ENCODE measurements around the gene HTRA2.

HTRA2 gene

GRCh38 chr2:74525717-74526648 lies 3.8 kb upstream of the HTRA2 start, which contains the start of gene DQX1:
Gene DQX1, minus strand, starts transcription at chr2:74526231. Its CDS starts 502 bp downstream, at chr2:74525729.
- TF ChIP-seq CTCF (IDR thresholded peaks at IDR 0.05; ENCODE audit: insufficient read depth, missing control alignments): no peak
- no peak for FAIRE-seq
- peak; percentile 55 for DNase-seq (ENCODE audit: insufficient read length, low spot score)

GRCh38 chr2:74526649-74527230 lies 3.0 kb upstream of the HTRA2 start:
- DNase-seq (ENCODE audit: insufficient read length, low spot score) (no peak), FAIRE-seq (no peak)
- no peak for TF ChIP-seq CTCF (IDR thresholded peaks at IDR 0.05; ENCODE audit: insufficient read depth, missing control alignments)

GRCh38 chr2:74527741-74528140 lies 2.0 kb upstream of the HTRA2 start:
- TF ChIP-seq CTCF (IDR thresholded peaks at IDR 0.05; ENCODE audit: insufficient read depth, missing control alignments): no peak
- DNase-seq (ENCODE audit: insufficient read length, low spot score) (no peak), FAIRE-seq (no peak)

GRCh38 chr2:74528600-74529356 lies 955 bp upstream of the HTRA2 start:
- TF ChIP-seq CTCF (IDR thresholded peaks at IDR 0.05; ENCODE audit: insufficient read depth, missing control alignments): no peak
- FAIRE-seq (no peak), DNase-seq (ENCODE audit: insufficient read length, low spot score) (no peak)

- FAIRE-seq (no peak), DNase-seq (ENCODE audit: insufficient read length, low spot score) (no peak)
- no peak for TF ChIP-seq CTCF (IDR thresholded peaks at IDR 0.05; ENCODE audit: insufficient read depth, missing control alignments)
These were observed 780 bp downstream of the HTRA2 start for GRCh38 chr2:74530239-74531187.

- no peak for DNase-seq (ENCODE audit: insufficient read length, low spot score)
- FAIRE-seq: no peak
- no peak for TF ChIP-seq CTCF (IDR thresholded peaks at IDR 0.05; ENCODE audit: insufficient read depth, missing control alignments)
These were observed 1.9 kb downstream of the HTRA2 start for GRCh38 chr2:74531666-74532065.
